CD4-positive, alpha-beta memory T cell (primary cell): ENCODE results near the gene PLXND1. TPM values are rescaled to one million over a fixed set of nuclear protein-coding genes. Genes with fewer than 3 reads are reported as not detected.

Experiments
- CTCF ChIA-PET: fragments of 350-600 bp; sonication (Branson Sonifier 250); formaldehyde crosslinking; loops from one replicate; lab custom pipeline; 2021; ENCODE audit warnings: inconsistent platforms; ENCODE audit not compliant: partially characterized antibody; lab: Charles Lee
- POLR2A ChIA-PET: fragments of 350-600 bp; sonication (Branson Sonifier 250); formaldehyde crosslinking; loops from one replicate; lab custom pipeline; 2021; ENCODE audit not compliant: partially characterized antibody; lab: Charles Lee
- DNase-seq, 5 donors: peaks; one replicate each; pipeline versions ENCODE4 v3.0.0 to v3.0.0-alpha.2; 2020 to 2022; ENCODE audit warnings: mixed read lengths in 1 of 5
- H3K27ac ChIP-seq: one replicate; pipeline ENCODE4 v1.7.0; 2013; ENCODE audit warnings: low read depth, low read length
- H3K27me3 ChIP-seq: 2 replicates; pipeline ENCODE4 v1.7.0; 2013; ENCODE audit warnings: mild to moderate bottlenecking, low read length, moderate library complexity; ENCODE audit not compliant: insufficient read depth
- H3K36me3 ChIP-seq: 2 replicates; pipeline ENCODE4 v1.7.0; 2013; ENCODE audit warnings: mild to moderate bottlenecking, low read length, moderate library complexity; ENCODE audit not compliant: insufficient read depth
- H3K4me1 ChIP-seq: 2 replicates; pipeline ENCODE4 v1.7.0; 2013; ENCODE audit warnings: mild to moderate bottlenecking, low read length, moderate library complexity; ENCODE audit not compliant: insufficient read depth
- H3K4me3 ChIP-seq, 2 donors: one replicate each; pipeline ENCODE4 v1.7.0; 2013; ENCODE audit warnings: low read length in 2 of 2, mild to moderate bottlenecking in 1 of 2
- H3K9me3 ChIP-seq, 2 donors: one replicate each; pipeline ENCODE4 v1.7.0; 2013; ENCODE audit warnings: low read length in 2 of 2, control low read depth in 1 of 2; ENCODE audit not compliant: control insufficient read depth in 1 of 2
- H3K27ac Mint-ChIP-seq, 7 donors: one replicate each; pipeline ENCODE4 v1.8.0; 2020 to 2021; ENCODE audit warnings: mixed read lengths in 7 of 7, mild to moderate bottlenecking in 6 of 7, inconsistent platforms in 3 of 7, moderate library complexity in 3 of 7
- H3K27me3 Mint-ChIP-seq, 2 donors: one replicate each; pipeline ENCODE4 v1.8.0; 2020 to 2021; ENCODE audit warnings: mixed read lengths in 2 of 2
- H3K36me3 Mint-ChIP-seq, 2 donors: one replicate each; pipeline ENCODE4 v1.8.0; 2020 to 2021; ENCODE audit warnings: mixed read lengths in 2 of 2, inconsistent platforms in 1 of 2, mild to moderate bottlenecking in 1 of 2
- H3K4me1 Mint-ChIP-seq, 4 donors: one replicate each; pipeline ENCODE4 v1.8.0; 2020 to 2021; ENCODE audit warnings: mixed read lengths in 4 of 4, mild to moderate bottlenecking in 1 of 4
- H3K4me3 Mint-ChIP-seq, 8 donors: one replicate each; pipeline ENCODE4 v1.8.0; 2020 to 2021; ENCODE audit warnings: mixed read lengths in 8 of 8, mild to moderate bottlenecking in 7 of 8, moderate library complexity in 6 of 8, inconsistent platforms in 3 of 8
- H3K9me3 Mint-ChIP-seq, 8 donors: one replicate each; pipeline ENCODE4 v1.8.0; 2020 to 2021; ENCODE audit warnings: mixed read lengths in 8 of 8, mild to moderate bottlenecking in 5 of 8, inconsistent platforms in 3 of 8, moderate library complexity in 1 of 8
- intact Hi-C: fragments of 100-400 bp; cut with micrococcal nuclease; formaldehyde crosslinking; loops from one replicate; pipeline ENCODE4 v1.15.1; 2023
- polyA plus RNA-seq, 2 donors: library from polyadenylated mRNA; unstranded; fragments of 300-500 nt; fragmentation: Illumina TruSeq; gene quantifications; one replicate each; pipeline ENCODE4 v1.2.3, GENCODE V29; 2021
- total RNA-seq, 2 experiments: library from RNA; stranded (reverse); gene quantifications; one replicate each; pipeline ENCODE4 v1.2.3, GENCODE V29; 2021

PLXND1 gene
- total and polyA plus RNA-seq, 4 experiments from 2014 or later = 0.03 to 72.5 (median 40.1) TPM

DNA sequence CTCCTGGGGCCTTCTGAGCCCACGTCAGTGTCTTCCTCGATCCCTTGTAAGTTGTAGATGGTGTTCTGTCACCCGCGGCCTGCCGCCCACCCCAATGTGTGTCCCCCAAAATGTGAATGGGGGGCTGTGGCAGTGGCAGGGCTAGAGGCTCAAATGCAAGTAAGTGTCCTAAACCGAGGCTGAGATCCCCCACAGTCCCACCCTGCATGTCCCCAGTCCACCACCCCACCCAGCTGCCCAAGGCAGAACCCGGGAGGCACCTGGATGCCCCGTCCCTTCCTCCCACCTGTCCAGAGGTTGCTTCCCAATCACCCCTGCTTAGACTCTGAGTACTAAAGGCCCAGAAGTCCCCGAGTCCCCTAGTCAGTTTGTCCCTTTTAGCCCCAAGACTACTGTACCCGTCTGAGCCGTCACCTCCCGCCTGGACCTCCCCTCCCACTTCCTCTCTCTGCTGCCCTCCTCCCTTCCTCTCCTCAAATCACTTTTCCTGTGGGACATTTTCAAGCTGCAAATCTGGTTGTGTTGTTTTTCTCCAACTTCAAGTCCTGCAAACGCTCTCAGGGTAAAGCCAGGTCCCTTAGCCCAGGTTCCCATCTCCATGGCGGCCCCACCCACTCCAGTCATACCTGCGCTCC is 11.8 kb upstream of the PLXND1 start:
- Histone ChIP-seq H3K9me3 (no peaks in the 10 kb centered on the region), H3K36me3 (no peaks in the 10 kb centered on the region), H3K4me3 (no peak overlapping the region), H3K27ac (no peak overlapping the region), H3K4me1 (peaks cover 5% of the 10 kb centered on the region), H3K27me3 (no peaks in the 10 kb centered on the region)
- Mint-ChIP-seq H3K4me1 (peaks cover 1 to 22% (median 11%) of the 10 kb centered on the region in 4 donors), H3K27ac (peak overlapping the region in 1 of 7 donors; percentile 83), H3K9me3 (peaks cover 0 to 2% (median 0%) of the 10 kb centered on the region in 8 donors), H3K27me3 (peaks cover 0 to 3% of the 10 kb centered on the region in 2 donors), H3K4me3 (peak overlapping the region in 2 of 8 donors; percentile 44 to 52), H3K36me3 (no peaks in the 10 kb centered on the region)
- CTCF ChIA-PET = interaction anchor here (0.8 to 1.8 kb wide), 2 partner anchors 10 to 13 kb away, joined by 3 to 6 read pairs; no protein-coding TSS in a partner anchor
- POLR2A ChIA-PET = interaction anchor here (1.0 to 1.4 kb wide), 3 partner anchors 8 to 13 kb away, joined by 3 to 5 read pairs (median 3); no protein-coding TSS in a partner anchor
- DNase-seq = peak in 1 of 5 donors; percentile 11
- intact Hi-C loops = no loop called here

DNA sequence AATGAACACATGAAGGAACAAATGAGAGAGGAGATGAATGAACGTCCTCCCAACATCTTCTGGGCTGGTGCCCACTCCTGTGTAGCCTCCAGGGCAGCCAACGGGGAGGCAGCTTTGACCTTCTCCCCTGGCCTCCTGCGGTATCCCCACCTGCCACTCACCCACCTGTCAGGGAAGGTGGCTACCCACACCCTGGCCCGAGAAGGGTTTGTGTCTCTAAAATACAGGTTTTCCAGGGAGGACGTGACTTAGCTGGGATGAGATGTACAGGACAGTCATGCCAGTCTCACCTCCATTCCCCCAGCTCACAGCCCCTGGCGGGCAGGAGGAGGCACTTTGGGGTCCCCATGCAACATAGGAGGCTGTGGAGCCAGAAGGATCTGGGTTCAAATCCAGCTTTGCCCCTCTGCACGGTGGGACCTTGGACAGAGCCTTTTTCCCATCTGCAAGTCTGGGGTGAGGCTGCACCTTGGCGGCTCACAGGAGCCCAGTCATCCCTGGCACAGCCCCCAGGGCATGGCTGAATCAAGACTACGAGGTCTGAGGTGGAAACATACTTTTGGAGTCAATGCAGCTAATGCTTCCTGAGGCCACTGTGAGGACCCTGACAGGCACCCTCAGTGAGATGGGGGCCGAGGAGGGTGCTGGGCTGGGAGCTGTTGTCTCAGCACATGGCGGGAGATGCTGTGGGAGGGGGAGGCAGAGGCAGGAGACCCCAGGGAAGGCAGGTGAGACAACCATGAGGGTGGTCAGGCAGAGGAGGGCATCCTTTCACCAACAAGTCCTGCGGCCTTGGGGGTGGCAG is 11.1 kb upstream of the PLXND1 start:
- no peaks in the 10 kb centered on the region for H3K36me3 ChIP-seq
- no peak overlapping the region for H3K27ac ChIP-seq
- H3K4me1 ChIP-seq = peaks cover 5% of the 10 kb centered on the region
- POLR2A ChIA-PET = interaction anchor here (1.0 to 1.4 kb wide), 3 partner anchors 9 to 12 kb away, joined by 3 to 5 read pairs (median 3); no protein-coding TSS in a partner anchor
- Mint-ChIP-seq H3K27me3 (peaks cover 0 to 3% of the 10 kb centered on the region in 2 donors), H3K4me3 (no peak overlapping the region), H3K36me3 (no peaks in the 10 kb centered on the region), H3K27ac (peak overlapping the region in 1 of 7 donors; percentile 32), H3K9me3 (peaks cover 0 to 2% (median 0%) of the 10 kb centered on the region in 8 donors), H3K4me1 (peaks cover 1 to 22% (median 11%) of the 10 kb centered on the region in 4 donors)
- H3K9me3 ChIP-seq = no peaks in the 10 kb centered on the region
- no peak overlapping the region for H3K4me3 ChIP-seq
- intact Hi-C loops = no loop called here
- DNase-seq = peak in 1 of 5 donors; percentile 10
- no peaks in the 10 kb centered on the region for H3K27me3 ChIP-seq
- CTCF ChIA-PET = interaction anchor here (0.8 to 1.8 kb wide), 4 partner anchors 11 to 318 kb away, joined by 3 to 6 read pairs (median 4); no protein-coding TSS in a partner anchor

DNA sequence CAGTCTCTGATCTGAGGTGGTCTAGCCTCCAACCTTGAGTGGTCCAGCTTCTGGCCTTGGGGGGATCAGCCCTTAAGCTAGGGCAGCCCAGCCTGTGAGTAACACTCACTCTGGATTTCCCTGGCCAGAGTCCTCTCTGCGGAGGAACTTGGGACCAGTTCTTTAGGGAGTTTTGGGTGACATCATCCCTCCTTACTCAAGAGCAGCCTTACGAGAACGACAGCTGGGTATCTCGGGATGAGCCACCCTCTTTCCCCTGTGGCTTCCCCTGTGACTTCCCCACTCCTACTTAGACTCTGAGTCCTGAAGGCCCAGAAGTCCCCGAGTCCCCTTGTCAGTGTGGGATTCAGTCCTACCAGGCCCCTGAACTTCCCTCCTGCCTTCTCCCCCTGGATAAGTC is 10.2 kb upstream of the PLXND1 start:
- Histone ChIP-seq H3K4me1 (peaks cover 5% of the 10 kb centered on the region), H3K4me3 (no peak overlapping the region), H3K9me3 (no peaks in the 10 kb centered on the region), H3K27ac (no peak overlapping the region), H3K36me3 (no peaks in the 10 kb centered on the region), H3K27me3 (no peaks in the 10 kb centered on the region)
- Mint-ChIP-seq H3K36me3 (no peaks in the 10 kb centered on the region), H3K9me3 (peaks cover 0 to 2% (median 0%) of the 10 kb centered on the region in 8 donors), H3K27me3 (peaks cover 0 to 3% of the 10 kb centered on the region in 2 donors), H3K4me1 (peaks cover 1 to 22% (median 11%) of the 10 kb centered on the region in 4 donors), H3K27ac (peak overlapping the region in 1 of 7 donors; percentile 32), H3K4me3 (no peak overlapping the region)
- CTCF ChIA-PET = interaction anchor here (1.1 to 1.3 kb wide), 2 partner anchors 127 to 319 kb away, joined by 3 to 5 read pairs; no protein-coding TSS in a partner anchor
- intact Hi-C loops = no loop called here
- POLR2A ChIA-PET = no interaction called here
- no peak for DNase-seq

DNA sequence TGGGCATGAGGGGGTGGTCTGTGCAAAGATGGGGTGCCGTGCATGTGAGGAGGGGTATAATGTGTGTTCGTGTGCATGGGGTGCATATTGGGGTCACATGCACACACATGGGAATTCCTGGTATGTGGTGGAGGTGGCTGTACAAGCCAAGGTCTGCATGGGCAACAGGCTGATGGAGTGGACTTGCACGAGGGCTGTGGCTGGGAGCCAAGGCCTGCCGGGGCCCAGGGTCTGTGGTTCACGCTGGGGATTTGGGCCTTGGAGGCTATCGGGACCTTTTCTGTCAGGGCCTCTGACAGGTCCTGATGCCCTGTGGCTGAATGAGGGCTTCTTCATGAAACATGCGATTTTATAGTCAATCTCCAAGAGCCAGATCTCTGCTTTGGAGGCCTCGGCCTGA is 9.8 kb upstream of the PLXND1 start:
- H3K27ac ChIP-seq = no peak overlapping the region
- Mint-ChIP-seq H3K9me3 (peaks cover 0 to 2% (median 0%) of the 10 kb centered on the region in 8 donors), H3K36me3 (no peaks in the 10 kb centered on the region), H3K4me1 (peaks cover 1 to 22% (median 11%) of the 10 kb centered on the region in 4 donors), H3K4me3 (no peak overlapping the region), H3K27ac (no peak overlapping the region), H3K27me3 (peaks cover 0 to 3% of the 10 kb centered on the region in 2 donors)
- DNase-seq = no peak
- intact Hi-C loops = no loop called here
- H3K9me3 ChIP-seq = no peaks in the 10 kb centered on the region
- POLR2A ChIA-PET = no interaction called here
- peaks cover 5% of the 10 kb centered on the region for H3K4me1 ChIP-seq
- no peak overlapping the region for H3K4me3 ChIP-seq
- H3K36me3 ChIP-seq = no peaks in the 10 kb centered on the region
- H3K27me3 ChIP-seq = no peaks in the 10 kb centered on the region
- CTCF ChIA-PET = no interaction called here

DNA sequence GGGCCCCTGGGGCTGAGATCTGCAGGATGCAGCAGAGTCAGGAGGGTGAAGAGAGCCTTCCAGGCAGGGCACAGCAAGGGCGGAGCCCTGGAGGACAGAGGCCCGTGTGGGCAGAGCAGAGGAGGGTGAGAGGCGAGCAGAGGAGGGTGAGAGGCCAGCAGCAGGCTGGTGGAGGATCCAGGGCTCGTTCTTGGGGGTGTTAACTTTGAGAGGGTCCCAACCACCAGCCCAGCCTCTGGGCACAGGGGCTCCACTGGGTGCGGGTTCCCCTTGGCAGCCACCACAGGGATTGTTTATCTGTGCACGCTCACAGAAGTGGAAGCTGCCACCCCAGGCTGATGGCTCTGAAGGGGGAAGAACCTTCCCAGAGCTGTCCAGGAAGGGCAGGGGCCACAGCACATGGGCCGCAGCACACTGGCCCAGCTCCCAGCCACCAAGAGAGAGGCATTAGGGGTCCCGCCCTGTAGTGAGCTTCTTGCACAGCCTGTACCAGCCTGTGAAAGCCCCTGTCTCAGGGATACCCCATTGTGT is 9.3 kb upstream of the PLXND1 start:
- Histone ChIP-seq H3K4me1 (peaks cover 5% of the 10 kb centered on the region), H3K27me3 (no peaks in the 10 kb centered on the region), H3K4me3 (no peak overlapping the region), H3K36me3 (no peaks in the 10 kb centered on the region), H3K27ac (no peak overlapping the region), H3K9me3 (no peaks in the 10 kb centered on the region)
- Mint-ChIP-seq H3K4me1 (peaks cover 1 to 22% (median 11%) of the 10 kb centered on the region in 4 donors), H3K36me3 (no peaks in the 10 kb centered on the region), H3K27me3 (peaks cover 0 to 3% of the 10 kb centered on the region in 2 donors), H3K4me3 (no peak overlapping the region), H3K9me3 (peaks cover 0 to 2% (median 0%) of the 10 kb centered on the region in 8 donors), H3K27ac (no peak overlapping the region)
- POLR2A ChIA-PET = no interaction called here
- intact Hi-C loops = no loop called here
- no peak for DNase-seq
- CTCF ChIA-PET = no interaction called here

DNA sequence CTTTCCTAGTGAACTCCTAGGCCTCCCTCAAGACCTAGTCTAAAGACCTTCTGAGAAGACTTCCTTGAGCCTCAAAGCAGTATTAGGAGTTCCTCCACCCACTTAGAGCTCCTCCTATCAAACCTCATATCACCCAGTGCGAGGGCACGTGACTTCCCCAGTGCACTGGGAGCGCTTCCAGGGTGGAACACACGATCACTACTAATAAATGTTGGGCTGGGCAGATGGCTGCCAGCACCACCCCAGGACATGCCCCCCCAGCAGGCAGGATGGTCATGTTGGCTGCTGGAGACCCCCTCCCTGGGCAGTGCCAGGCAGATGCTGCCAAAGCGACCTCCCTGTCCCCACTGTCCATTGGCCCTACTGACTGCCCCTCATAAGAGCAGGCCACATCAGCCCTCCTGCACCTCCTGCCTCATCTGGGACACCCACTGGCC is 8.5 kb upstream of the PLXND1 start:
- Histone ChIP-seq H3K9me3 (no peaks in the 10 kb centered on the region), H3K27me3 (no peaks in the 10 kb centered on the region), H3K4me1 (peaks cover 5% of the 10 kb centered on the region), H3K27ac (no peak overlapping the region), H3K4me3 (no peak overlapping the region), H3K36me3 (no peaks in the 10 kb centered on the region)
- Mint-ChIP-seq H3K36me3 (no peaks in the 10 kb centered on the region), H3K27me3 (peaks cover 0 to 3% of the 10 kb centered on the region in 2 donors), H3K27ac (no peak overlapping the region), H3K9me3 (no peaks in the 10 kb centered on the region), H3K4me3 (no peak overlapping the region), H3K4me1 (peaks cover 1 to 22% (median 11%) of the 10 kb centered on the region in 4 donors)
- ChIA-PET CTCF (interaction anchor here (2.4 kb wide), 1 partner anchor 124 kb away, joined by 8 read pairs; no protein-coding TSS in a partner anchor), POLR2A (no interaction called here)
- intact Hi-C loops = no loop called here
- no peak for DNase-seq
